Gastrocnemius medialis (tissue), 4 donors: Measurements from ENCODE around the gene TRDMT1. TPM values are rescaled to one million over a fixed set of nuclear protein-coding genes. Genes with fewer than 3 reads are reported as not detected.

Experiments
- ATAC-seq, 2 donors: fragments of 150-250 bp; one replicate each; pipeline ENCODE4 v1.9.1; 2016
- DNase-seq, 2 donors: peaks; one replicate each; pipeline ENCODE4 v3.0.0-alpha.2; 2019
- H3K27ac ChIP-seq, 4 donors: fragments of 200-600 bp; sonication (generic); 1 replicate in 1 of 4; 2 replicates in 3 of 4; pipeline ENCODE4 v1.5.1; 2016 to 2018; ENCODE audit warnings: mild to moderate bottlenecking in 2 of 4, moderate library complexity in 1 of 4
- H3K27me3 ChIP-seq, 3 donors: fragments of 200-600 bp; sonication (generic) in 2 of 3; 1 replicate in 1 of 3; 2 replicates in 2 of 3; pipeline versions ENCODE4 v1.5.1 to v1.6.0; 2016 to 2019; ENCODE audit warnings: mild to moderate bottlenecking in 1 of 3, moderate library complexity in 1 of 3
- H3K36me3 ChIP-seq, 2 donors: fragments of 200-600 bp; sonication (generic) in 1 of 2; one replicate each; pipeline ENCODE4 v1.5.1; 2017 to 2018
- H3K4me1 ChIP-seq, 2 donors: fragments of 200-600 bp; sonication (generic) in 1 of 2; one replicate each; pipeline ENCODE4 v1.5.1; 2016 to 2017; ENCODE audit warnings: mild to moderate bottlenecking in 2 of 2
- H3K4me3 ChIP-seq, 4 donors: fragments of 200-600 bp; sonication (generic) in 3 of 4; 1 replicate in 1 of 4; 2 replicates in 3 of 4; pipeline ENCODE4 v1.5.1; 2016 to 2019; ENCODE audit warnings: mild to moderate bottlenecking in 2 of 4
- H3K9me3 ChIP-seq, 3 donors: fragments of 200-600 bp; sonication (generic) in 2 of 3; 1 replicate in 1 of 3; 2 replicates in 2 of 3; pipeline ENCODE4 v1.5.1; 2016 to 2019
- POLR2A ChIP-seq, 2 donors: fragments of 450-650 bp; IDR thresholded peaks; one replicate each; pipeline ENCODE4 v1.6.1; 2017; ENCODE audit warnings: antibody characterized with exemption in 2 of 2, mild to moderate bottlenecking in 2 of 2, moderate library complexity in 2 of 2
- in situ Hi-C, 4 donors: fragments of 200-750 bp; cut with MboI; loops; one replicate each; pipeline versions ENCODE4 v1.15.0 to v1.8.0; 2017; ENCODE audit warnings: low sequenced_read_pairs in 4 of 4
- intact Hi-C: fragments of 100-400 bp; cut with DNase I; formaldehyde crosslinking; loops from one replicate; pipeline ENCODE4 v1.15.1; 2023; ENCODE audit warnings: low total_unique reads
- total RNA-seq, 4 donors: library from RNA; depleted of rRNA; stranded (reverse); fragments of >200 nt; gene quantifications; one replicate each; pipeline versions ENCODE4 v1.1.0 to v1.2.3, GENCODE V29; 2016
- TF ChIP-seq, protein P1 (sequence below), 5 experiments: fragments of 450-650 bp in 3 of 5; fragments of 200-600 bp in 2 of 5; sonication (generic) in 2 of 5; IDR thresholded peaks in 4 of 5; conservative IDR thresholded peaks in 1 of 5; 1 replicate in 4 of 5; 2 replicates in 1 of 5; pipeline ENCODE4 v1.5.1; 2016 to 2019; ENCODE audit warnings: antibody characterized with exemption in 5 of 5, mild to moderate bottlenecking in 3 of 5, moderate library complexity in 3 of 5

TRDMT1 gene
- total RNA-seq, 4 donors from 2014 or later: 0.85 to 4.7 (median 2.1) TPM

DNA sequence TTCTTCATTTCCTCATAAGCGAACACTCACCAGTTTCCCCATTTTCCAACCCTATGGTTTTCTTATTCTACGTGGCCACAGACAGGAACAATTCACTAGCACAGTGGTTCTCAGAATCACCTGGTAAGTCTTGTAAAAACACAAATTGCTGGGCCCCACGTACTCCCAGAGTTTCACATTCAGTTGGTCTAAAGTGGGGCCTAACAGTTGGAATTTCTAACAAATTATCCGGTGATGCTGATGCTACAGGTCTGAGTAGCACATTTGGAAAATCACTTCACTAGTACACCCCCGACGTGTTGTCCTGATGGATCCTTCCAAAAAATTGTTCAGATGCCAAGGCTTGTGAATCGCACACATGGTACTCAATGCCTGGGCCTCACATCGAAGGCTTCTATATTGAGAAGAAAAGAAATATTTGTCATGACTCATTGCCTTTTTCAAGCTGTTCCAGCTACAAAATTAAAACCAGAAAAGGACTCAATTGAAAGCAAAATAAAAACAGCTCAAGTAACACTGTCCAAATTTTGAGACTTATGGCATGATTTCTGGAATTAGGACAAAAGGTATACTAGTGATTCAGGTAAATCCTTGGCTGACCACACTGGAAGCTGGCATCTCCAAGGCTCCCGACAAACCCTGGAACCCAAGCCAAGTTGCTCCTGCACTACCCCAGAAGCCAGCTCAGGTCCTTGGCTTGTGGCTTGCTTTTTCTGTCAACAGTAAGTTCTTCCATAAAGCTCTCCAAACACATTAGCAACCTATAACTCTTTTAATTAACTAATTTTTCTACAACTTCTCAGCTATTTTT is 13.7 kb upstream of the TRDMT1 start:
- ATAC-seq (peak in 1 of 2 donors; percentile 35), DNase-seq (no peak)
- H3K4me1 ChIP-seq: peaks cover 0 to 4% of the 10 kb centered on the region in 2 donors
- TF ChIP-seq, protein P1, sequence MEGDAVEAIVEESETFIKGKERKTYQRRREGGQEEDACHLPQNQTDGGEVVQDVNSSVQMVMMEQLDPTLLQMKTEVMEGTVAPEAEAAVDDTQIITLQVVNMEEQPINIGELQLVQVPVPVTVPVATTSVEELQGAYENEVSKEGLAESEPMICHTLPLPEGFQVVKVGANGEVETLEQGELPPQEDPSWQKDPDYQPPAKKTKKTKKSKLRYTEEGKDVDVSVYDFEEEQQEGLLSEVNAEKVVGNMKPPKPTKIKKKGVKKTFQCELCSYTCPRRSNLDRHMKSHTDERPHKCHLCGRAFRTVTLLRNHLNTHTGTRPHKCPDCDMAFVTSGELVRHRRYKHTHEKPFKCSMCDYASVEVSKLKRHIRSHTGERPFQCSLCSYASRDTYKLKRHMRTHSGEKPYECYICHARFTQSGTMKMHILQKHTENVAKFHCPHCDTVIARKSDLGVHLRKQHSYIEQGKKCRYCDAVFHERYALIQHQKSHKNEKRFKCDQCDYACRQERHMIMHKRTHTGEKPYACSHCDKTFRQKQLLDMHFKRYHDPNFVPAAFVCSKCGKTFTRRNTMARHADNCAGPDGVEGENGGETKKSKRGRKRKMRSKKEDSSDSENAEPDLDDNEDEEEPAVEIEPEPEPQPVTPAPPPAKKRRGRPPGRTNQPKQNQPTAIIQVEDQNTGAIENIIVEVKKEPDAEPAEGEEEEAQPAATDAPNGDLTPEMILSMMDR (IDR thresholded peaks at IDR 0.05 in 4 of 5, conservative IDR thresholded peaks at IDR 0.05 in 1 of 5): no peak
- no peak for TF ChIP-seq POLR2A (IDR thresholded peaks at IDR 0.05)
- no peaks in the 10 kb centered on the region for H3K36me3 ChIP-seq
- intact Hi-C loops (no loop called here), in situ Hi-C loops (no loop called here)
- H3K9me3 ChIP-seq: no peaks in the 10 kb centered on the region
- no peaks in the 10 kb centered on the region for H3K27me3 ChIP-seq
- peak overlapping the region; percentile 25 to 60 (median 50) for H3K27ac ChIP-seq
- no peak overlapping the region for H3K4me3 ChIP-seq

DNA sequence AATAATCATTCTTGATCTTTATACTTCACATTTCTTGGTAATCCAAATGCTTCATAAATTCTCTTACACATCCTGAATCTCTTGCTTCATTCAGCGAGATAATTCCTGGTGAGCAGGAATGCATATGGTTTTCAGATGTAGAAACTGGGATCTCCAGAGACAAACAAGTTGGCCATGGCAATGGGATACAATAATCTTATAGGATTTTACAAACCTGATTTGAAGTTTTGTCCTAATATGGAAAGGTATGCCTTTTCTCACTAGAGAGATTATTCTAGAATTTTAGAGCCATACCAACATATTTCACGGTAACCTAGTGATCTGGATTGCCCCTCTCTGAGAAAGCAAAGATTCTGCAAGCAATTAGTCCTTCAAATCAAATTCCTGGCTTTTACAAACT is 13.1 kb upstream of the TRDMT1 start:
- no peak overlapping the region for H3K4me3 ChIP-seq
- DNase-seq: no peak
- no peaks in the 10 kb centered on the region for H3K27me3 ChIP-seq
- in situ Hi-C loops (no loop called here), intact Hi-C loops (no loop called here)
- H3K27ac ChIP-seq: peak overlapping the region in 2 of 4 donors; percentile 52 to 60
- no peaks in the 10 kb centered on the region for H3K9me3 ChIP-seq
- H3K4me1 ChIP-seq: peaks cover 0 to 4% of the 10 kb centered on the region in 2 donors
- ATAC-seq: no peak
- no peaks in the 10 kb centered on the region for H3K36me3 ChIP-seq
- TF ChIP-seq POLR2A (IDR thresholded peaks at IDR 0.05): no peak
- TF ChIP-seq, protein P1 (IDR thresholded peaks at IDR 0.05 in 4 of 5, conservative IDR thresholded peaks at IDR 0.05 in 1 of 5): no peak

DNA sequence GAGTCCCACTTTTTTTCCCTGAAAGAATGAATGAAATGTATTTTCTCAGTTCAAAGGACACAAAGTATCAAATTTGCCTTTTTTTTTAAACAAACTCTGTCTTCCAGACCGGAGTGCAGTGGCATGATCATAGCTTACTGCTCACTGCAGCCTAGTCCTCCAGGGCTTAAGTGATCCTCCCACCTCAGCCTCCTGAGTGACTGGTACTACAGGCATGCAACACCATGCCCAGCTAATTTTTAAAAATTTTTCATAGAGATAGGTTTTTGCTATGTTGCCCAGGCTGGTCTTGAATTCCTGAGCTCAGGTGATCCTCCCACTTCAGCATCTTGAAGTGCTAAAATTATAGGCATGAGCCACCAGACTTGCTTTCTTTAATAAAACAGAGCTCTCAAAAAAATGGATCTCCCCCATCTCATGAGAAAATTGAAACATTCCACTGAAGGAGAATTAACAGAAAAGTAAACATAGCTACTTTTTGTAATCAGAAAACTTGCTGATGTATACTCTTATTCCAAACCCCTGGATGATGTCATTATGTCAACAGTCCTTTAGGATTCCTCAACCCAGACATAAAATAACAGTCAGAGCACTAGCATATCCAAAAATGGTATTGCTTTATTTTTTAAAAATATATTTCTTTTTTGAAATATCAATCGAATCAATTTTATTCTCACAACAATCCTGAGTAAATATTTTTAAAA is 12.3 kb upstream of the TRDMT1 start:
- H3K36me3 ChIP-seq: no peaks in the 10 kb centered on the region
- no peak overlapping the region for H3K27ac ChIP-seq
- no peaks in the 10 kb centered on the region for H3K9me3 ChIP-seq
- DNase-seq: no peak
- no peak overlapping the region for H3K4me3 ChIP-seq
- intact Hi-C loops (no loop called here), in situ Hi-C loops (no loop called here)
- no peak for ATAC-seq
- no peak for TF ChIP-seq POLR2A (IDR thresholded peaks at IDR 0.05)
- TF ChIP-seq, protein P1 (IDR thresholded peaks at IDR 0.05 in 4 of 5, conservative IDR thresholded peaks at IDR 0.05 in 1 of 5): no peak
- H3K4me1 ChIP-seq: peaks cover 0 to 4% of the 10 kb centered on the region in 2 donors
- H3K27me3 ChIP-seq: no peaks in the 10 kb centered on the region

DNA sequence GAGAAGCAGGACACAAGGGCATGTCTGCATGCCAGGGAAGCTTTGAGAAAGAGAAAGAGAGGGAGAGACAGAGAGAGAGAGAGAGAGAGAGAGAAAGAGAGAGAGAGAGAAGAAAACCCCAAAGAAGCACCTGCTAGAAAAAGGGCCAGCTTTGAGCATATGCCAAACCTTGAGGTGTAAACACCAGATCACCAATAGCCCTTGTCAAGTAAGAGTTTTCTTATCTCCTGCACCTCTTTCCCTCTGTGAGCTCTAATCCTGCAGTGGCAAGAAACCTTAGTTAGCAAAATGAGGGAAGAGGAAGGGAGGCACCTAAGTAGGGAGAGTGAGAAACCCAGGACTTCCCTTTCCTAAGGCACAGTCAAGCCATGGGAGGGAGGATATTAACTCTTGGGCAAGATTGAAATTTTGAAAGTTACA is 11.3 kb upstream of the TRDMT1 start:
- Histone ChIP-seq H3K9me3 (no peaks in the 10 kb centered on the region), H3K4me3 (no peak overlapping the region), H3K27me3 (no peaks in the 10 kb centered on the region), H3K36me3 (no peaks in the 10 kb centered on the region), H3K4me1 (peaks cover 0 to 4% of the 10 kb centered on the region in 2 donors), H3K27ac (no peak overlapping the region)
- in situ Hi-C loops (no loop called here), intact Hi-C loops (no loop called here)
- TF ChIP-seq, protein P1 (IDR thresholded peaks at IDR 0.05 in 4 of 5, conservative IDR thresholded peaks at IDR 0.05 in 1 of 5): no peak
- TF ChIP-seq POLR2A (IDR thresholded peaks at IDR 0.05): no peak
- DNase-seq: no peak
- no peak for ATAC-seq
